Measurements from ENCODE around the gene AGTR2.

DNA sequence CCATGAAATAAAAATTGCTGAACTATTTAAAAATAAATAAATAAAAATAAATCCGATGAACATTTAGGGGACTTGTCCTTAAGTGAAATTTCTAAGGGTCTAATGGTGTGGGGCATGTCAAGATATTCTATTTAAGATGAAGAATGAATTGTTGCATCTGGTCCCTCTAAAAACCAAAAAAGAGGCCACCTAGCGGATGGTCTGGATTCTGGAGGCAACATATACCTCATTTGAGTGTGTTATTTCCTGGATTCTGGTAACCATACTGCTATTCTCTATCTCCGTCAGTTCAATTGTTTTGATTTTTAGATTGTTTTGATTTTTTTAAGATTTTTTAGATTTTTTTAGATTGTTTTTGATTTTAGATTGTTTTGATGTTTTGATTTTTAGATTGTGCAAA is 28.3 kb downstream of the AGTR2 start:
- TF ChIP-seq EZH2 (IDR thresholded peaks at IDR 0.05; ENCODE audit: low read length, unreplicated experiment) = no peak
- TF ChIP-seq, protein P1, sequence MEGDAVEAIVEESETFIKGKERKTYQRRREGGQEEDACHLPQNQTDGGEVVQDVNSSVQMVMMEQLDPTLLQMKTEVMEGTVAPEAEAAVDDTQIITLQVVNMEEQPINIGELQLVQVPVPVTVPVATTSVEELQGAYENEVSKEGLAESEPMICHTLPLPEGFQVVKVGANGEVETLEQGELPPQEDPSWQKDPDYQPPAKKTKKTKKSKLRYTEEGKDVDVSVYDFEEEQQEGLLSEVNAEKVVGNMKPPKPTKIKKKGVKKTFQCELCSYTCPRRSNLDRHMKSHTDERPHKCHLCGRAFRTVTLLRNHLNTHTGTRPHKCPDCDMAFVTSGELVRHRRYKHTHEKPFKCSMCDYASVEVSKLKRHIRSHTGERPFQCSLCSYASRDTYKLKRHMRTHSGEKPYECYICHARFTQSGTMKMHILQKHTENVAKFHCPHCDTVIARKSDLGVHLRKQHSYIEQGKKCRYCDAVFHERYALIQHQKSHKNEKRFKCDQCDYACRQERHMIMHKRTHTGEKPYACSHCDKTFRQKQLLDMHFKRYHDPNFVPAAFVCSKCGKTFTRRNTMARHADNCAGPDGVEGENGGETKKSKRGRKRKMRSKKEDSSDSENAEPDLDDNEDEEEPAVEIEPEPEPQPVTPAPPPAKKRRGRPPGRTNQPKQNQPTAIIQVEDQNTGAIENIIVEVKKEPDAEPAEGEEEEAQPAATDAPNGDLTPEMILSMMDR (conservative IDR thresholded peaks at IDR 0.05; ENCODE audit: low read depth, low read length) = peak; percentile 54

All from PC-3 (cell line).